Inflammatory macrophage treated with lipopolysaccharide for 1 hour (primary cell): ENCODE results near the gene KLHL11.
"Not testable (repeated sequence)": the region's sequence is repeated elsewhere in the genome, so short reads cannot be mapped to it uniquely, and the experiment has no call there.

ENCODE experiments used
- DNase-seq, 2 donors: peaks; one replicate each; pipeline ENCODE4 v3.0.0-alpha.2; 2020 to 2022

KLHL11 gene

DNA sequence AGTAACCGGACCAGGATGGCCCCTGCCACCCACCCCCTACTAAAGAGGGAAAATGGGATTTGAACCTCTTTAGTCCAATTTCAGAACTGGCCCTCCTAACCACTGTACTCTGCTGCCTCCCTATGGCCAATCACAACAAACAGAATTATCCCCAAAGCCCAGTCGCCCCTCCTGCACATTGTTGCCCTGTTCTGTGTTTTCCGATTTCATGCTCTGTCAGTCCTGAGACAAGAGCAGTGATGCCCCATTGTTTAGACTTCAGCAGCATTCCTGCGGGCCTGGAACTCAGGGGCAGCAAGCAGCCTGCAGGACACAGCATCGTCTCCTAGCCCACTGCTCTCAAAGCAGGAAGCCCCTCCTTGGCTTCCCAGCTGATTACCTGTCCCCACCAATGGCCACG lies 20.5 kb upstream of the KLHL11 start:
- DNase-seq, result no peak

- DNase-seq, result no peak
Measured at GRCh38 chr17:41882756-41883155, 17.5 kb upstream of the KLHL11 start.

- no peak for DNase-seq
Measured at GRCh38 chr17:41880130-41880529, 14.9 kb upstream of the KLHL11 start.

- DNase-seq, result not testable (repeated sequence)
Measured at GRCh38 chr17:41874293-41874670, 9.1 kb upstream of the KLHL11 start.

GRCh38 chr17:41873559-41874292 lies 8.5 kb upstream of the KLHL11 start:
- DNase-seq, result no peak

DNA sequence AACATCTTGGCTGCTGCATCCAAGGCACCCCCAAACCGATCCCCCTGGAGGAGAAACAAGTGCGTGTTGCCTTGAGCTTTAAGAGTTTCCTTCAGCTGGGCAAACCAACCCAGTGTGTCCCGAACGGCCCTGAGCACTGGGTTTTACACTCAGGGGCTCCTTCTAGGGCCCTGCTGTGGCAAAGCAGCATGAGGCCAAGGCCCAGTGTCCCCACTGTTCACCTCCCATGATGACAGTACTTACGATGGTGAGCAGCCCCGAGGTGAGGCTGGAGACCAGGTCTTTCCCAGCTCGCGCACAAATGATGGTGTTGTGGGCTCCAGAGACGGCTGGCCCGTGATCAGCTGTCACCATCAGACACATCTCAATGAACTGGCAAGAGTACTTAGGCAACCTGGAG lies 6.6 kb upstream of the KLHL11 start:
- DNase-seq, result no peak

DNA sequence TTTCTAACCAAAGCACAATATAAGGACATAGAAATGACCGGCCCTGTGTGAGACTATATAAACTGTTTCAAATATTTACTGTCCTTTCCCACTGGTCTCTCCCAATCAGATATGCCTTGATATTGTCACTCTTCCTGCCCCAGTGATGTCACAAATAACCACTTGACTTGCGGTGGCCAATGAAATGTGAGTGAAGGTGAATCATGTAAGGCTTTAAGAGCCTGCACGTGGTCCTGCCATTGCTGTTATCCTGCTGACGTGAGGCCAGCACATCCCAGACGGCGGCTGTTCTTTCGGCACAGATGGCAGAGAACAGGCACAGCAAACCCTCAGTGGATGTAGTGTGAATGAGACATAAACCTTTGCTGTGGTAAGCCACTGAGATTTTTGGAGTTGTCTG lies 5.4 kb upstream of the KLHL11 start:
- DNase-seq, result no peak

DNA sequence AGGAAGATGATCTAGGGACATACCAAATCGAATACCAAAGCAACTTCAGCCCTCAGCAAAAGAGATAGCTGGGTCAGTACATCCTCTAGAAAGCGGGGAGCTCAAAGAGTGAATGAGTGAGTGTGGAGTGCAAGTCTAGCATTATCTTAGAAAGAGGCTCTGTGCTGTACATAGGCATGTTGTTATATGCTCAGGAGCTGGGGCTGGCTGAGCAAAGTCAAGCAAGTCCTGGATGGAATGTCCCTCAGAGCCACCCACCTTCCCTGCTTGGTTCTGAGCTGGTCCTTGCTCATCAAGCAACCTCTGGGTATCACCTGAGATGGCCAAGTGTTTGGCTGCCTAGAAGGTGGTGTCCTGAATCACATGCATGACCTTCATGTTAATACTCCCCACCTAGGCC lies 4.9 kb upstream of the KLHL11 start:
- no peak for DNase-seq

GRCh38 chr17:41869426-41869825 lies 4.2 kb upstream of the KLHL11 start:
- DNase-seq, result no peak

DNA sequence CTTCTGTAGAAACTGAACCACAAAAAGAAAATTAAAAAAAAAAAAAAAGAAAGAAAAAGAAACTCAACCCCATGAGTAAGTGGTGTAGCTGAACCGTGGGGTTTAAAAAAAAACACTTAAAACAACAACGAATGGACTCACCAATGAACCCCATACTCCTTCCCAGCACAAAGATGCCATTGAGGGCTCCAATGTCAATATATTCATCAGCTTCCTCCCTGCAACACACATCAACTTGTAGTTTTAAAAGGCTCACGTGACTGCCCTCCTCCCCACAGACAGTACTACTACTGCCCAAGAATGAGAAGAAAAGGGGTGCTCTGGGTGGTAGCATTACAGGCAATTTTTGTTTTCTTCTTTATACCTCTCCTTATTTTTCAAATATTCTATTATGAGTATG lies 3.3 kb upstream of the KLHL11 start:
- no peak for DNase-seq

DNA sequence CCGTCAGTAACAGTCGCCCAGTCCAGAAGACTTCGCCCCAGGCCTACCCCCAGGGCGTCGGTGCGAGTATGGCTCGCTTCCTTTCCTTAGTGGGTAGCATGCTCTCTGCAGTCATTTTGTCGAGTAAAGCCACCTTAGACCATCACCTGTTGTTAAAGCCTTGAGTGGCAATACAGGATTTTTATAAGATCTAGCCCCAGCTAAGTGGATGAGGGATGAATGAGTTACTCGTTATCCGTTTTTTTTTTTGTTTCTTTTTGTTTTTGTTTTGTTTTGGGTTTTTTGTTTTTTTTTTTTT lies 322 bp upstream of the KLHL11 start:
- no peak for DNase-seq

DNA sequence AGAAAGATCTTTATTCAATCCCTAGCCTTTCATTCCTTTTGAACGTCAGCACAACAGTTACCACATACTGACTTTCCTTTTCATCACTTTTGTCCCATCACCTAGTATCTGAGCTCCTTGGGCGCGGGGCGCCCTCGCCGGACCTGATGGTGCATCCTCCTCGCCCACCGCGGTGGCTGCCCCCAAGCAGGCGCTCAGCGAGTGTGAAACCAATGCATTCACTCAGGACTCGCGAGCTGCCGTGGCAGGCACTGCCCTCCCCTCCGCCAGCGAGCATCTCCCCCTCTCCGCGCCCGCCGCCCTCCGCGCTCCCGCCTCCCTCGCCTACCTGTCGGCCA lies 756 bp downstream of the KLHL11 start:
- peak in 1 of 2 donors; percentile 7 for DNase-seq

- peak; percentile 16 to 17 for DNase-seq
Measured at GRCh38 chr17:41863074-41863848, 2.0 kb downstream of the KLHL11 start.

- no peak for DNase-seq
Measured at GRCh38 chr17:41860254-41860931, 4.8 kb downstream of the KLHL11 start.

- DNase-seq, result not testable (repeated sequence)
Measured at GRCh38 chr17:41851382-41851781, 13.8 kb downstream of the KLHL11 start.

DNA sequence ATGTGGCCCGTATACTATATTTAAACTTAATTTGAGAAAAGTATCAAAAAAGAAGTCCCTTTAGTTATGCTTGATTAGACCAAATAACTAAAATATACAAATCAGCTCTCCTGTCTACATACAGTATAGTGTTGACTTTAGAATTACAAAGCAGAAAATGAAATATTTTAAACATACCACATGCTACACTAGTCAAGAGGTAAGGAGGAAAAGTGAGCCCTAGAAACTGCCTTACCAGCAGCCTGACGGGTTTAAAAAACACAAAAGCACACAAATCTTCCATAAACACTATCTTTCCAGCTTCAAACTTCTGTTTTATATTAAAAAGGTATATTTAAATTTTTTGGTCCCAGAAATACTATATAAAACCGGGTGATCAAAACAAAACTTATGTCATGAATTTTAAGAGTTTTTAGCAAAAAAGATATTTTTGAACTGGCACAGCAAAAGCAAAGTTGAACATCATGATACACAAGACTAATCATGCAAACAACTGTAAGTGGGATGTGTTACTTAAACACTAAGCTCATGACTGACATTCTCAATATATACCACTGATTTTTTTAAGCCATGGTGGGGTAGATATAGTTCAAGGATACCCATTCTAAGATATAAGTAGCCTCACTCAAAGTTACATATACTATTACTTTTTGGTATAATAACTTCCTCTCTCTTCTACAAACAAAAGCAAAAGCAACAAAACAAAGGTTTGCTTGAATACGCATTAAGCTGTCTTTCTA lies 15.8 kb downstream of the KLHL11 start:
- DNase-seq, result no peak

DNA sequence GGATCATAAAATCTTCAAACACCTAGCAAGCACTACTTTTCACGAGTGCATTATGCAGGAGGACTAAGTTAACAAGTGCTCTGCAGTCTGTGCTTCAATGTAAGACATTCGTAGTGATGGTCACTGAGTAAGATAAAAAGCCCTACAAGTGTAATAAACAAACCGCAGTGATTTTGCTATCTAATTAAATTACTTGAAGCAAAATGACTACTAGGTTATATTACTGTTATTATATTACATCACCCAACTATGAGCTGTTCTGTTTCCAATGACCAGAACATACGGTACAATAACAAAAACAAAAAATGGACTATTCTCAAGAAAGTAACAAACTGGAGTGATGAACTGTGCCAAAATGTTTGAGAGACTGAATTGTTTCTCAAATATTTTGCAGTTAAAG lies 16.4 kb downstream of the KLHL11 start:
- DNase-seq, result no peak

DNA sequence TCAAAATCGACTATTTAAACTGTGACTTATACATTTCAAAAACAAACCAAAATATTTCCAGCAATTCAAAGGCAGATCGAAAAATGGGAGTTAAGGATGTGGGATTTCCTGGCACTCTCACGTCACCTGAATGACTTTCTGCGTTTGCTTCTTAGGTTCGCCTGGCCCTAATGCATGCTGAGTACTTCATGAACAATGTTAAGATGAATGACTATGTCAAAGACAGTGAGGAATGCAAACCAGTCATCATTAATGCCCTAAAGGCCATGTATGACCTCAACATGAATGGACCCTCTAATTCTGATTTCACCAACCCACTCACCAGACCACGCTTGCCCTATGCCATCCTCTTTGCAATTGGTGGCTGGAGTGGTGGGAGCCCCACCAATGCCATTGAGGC lies 20.3 kb downstream of the KLHL11 start:
- DNase-seq, result no peak

DNA sequence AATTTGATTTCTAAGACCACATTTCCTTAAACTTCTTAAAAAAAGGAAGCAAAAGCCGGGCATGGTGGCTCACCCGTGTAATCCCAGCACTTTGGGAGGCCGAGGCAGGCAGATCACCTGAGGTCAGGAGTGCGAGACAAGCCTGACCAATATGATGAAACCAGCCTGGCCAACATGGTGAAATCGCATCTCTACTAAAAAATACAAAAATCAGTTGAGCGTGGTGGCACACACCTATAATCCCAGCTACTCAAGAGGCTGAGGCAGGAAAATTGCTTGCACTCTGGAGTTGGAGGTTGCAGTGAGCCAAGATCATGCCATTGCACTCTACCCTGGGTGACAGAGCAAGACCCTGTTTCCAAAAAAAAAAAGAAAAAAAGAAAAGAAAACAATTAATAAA lies 24.4 kb downstream of the KLHL11 start:
- not testable (repeated sequence) for DNase-seq

DNA sequence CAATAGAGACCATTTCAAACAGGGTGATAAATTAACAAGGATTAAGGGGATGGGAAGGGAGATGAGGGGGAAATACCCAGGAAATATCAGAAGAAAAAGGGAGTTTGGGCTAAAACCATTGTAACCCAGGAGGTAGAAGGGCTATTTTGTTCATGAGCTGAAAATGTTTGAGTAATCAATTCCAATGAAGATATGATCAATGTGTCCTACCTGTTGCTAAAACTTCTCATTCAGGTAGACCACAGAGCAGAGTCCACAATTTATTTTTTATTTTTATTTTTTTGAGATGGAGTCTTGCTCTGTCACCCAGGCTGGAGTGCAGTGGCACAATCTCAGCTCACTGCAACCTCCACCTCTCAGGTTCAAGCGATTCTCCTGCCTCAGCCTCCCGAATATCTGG lies 25.8 kb downstream of the KLHL11 start:
- DNase-seq, result not testable (repeated sequence)

DNA sequence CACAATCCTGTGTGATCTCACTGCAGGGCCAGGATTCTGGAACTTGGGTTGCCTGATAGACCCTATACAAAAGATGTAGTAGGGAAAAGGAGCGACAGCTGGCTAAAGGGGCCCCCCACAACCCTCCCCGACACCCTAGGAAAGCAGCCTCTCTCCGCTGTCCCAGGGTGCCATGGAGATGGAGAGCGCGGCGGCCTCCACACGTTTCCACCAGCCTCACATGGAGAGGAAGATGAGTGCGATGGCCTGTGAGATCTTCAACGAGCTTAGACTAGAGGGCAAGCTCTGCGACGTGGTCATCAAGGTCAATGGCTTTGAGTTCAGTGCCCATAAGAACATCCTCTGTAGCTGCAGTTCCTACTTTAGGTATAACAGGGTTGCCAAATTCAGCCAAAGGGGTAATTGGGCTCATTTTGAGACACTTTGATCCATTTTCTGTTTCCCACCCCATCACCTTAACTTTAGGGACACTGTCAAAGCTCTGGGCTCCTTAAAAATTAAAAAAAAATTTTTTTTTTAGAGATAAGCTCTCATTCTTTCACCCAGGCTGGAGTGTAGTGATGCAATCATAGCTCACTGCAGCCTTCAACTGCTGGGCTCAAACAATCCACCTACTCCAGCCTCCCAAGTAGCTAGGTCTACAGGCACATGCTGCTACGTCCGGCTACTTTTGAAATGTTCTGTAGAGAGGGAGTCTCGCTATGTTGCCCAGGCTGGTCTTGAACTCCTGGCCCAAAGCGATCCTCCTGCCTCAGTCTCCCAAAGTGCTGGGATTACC lies 27.3 kb downstream of the KLHL11 start, which contains the start of gene KLHL10:
Gene KLHL10, plus strand, starts transcription at position 65 of the 778 bp plus-strand sequence. Its CDS starts 108 bp downstream, at position 173.
- DNase-seq, result no peak

DNA sequence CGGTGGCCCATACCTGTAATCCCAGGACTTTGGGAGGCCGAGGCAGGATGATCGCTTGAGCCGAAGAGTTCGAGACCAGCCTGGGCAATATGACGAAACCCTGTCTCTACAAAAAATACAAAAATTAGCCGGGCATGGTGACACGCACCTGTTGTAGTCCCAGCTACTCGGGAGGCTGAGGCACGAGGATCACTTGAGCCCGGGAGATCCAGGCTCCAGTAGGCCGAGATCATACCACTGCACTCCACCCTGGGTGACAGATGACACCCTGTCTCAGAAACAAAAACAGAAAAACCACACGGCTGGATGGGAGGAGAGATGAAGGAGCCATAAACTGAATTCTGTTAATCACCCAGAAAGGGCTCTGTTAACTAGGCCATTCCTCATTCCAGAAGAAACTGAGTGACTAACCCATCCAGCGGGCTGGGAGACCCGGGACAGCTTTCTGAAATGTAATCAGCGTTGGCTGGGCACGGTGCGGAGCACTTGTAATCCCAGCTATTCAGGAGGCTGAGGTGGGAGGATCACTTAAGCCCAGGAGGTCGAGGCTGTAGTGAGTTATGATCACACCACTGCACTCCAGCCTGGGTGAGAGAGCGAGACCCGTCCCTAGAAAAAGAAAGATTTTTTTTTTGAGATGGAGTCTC lies 28.6 kb downstream of the KLHL11 start:
- no peak for DNase-seq
